HG02943 (cell line): ENCODE results near the gene TMEM198.
A peak's percentile ranks its signal among the peaks of the same experiment; 100 is the strongest.

Experiments
- ATAC-seq: cut with Tn5 transposase; IDR thresholded peaks from one replicate; pipeline ENCODE4 v1.9.1; 2021; ENCODE audit warnings: mild to moderate bottlenecking, low read depth, moderate library complexity; ENCODE audit not compliant: unreplicated experiment

The TMEM198 gene

DNA sequence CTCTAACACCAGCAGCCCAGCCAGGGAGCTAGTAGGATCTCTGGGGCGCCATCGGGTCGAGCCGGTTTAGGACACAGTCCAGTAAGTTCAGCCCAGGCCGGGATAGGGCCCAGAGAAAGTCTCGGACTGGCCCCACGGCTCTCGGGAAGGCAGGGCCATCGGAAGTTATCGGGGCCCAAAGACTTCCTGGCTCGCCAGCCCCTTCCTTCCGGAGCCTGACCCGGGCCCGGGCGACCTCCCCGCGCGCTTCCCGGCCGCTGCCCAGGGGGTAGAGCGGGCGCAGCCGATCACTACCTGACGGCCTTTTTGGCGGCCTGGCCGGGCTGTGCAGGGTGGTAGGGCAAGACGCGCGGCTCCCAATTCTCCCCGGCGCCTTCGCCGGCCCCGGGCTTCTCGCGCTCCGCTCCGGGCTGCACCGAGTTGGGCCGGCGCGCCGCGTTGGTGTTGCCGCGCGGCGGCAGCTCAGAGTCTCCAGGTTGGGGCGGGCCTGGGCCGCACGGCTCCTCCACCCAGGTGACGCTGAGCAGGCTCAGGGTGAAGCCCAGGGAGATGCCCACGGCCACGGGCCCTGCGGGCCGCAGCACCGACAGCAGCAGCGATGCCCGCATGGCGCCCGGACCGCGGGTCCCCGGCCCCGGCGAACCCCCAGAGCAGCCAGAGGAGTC is 765 bp upstream of the TMEM198 start:
- peak; percentile 40 for ATAC-seq

- ATAC-seq: no peak
These were observed 739 bp downstream of the TMEM198 start for GRCh38 chr2:219544567-219544966.

- ATAC-seq: no peak
These were observed 1.6 kb downstream of the TMEM198 start for GRCh38 chr2:219545295-219545942.

GRCh38 chr2:219545943-219546352 is 2.1 kb downstream of the TMEM198 start:
- no peak for ATAC-seq

DNA sequence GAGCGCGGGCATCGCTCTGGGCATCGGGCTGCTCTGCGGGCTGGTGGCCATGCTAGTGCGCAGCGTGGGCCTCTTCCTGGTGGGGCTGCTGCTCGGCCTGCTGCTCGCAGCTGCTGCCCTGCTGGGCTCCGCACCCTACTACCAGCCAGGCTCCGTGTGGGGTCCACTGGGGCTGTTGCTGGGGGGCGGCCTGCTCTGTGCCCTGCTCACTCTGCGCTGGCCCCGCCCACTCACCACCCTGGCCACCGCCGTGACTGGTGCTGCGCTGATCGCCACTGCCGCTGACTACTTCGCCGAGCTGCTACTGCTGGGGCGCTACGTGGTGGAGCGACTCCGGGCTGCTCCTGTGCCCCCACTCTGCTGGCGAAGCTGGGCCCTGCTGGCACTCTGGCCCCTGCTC is 3.8 kb downstream of the TMEM198 start:
- ATAC-seq: no peak

GRCh38 chr2:219548990-219549389 is 5.2 kb downstream of the TMEM198 start:
- ATAC-seq: no peak

DNA sequence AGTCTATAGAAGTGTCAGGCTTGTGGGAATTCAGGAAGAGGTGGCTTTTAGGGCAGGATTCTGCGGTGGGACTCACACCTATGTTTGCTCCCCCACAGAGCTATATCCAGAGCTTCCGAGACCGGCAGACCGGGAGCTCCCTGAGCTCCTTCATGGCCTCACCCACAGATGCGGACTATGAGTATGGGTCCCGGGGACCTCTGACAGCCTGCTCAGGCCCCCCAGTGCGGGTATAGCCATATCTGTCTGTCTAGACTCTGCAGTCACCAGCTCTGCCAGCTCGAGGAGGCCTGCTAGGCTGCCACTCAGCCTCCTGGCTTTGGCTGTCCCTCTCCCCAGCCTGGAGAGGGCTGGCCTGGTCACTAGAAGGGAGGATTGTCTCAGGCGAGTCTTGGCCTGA is 5.8 kb downstream of the TMEM198 start:
- no peak for ATAC-seq

GRCh38 chr2:219551441-219552381 is 7.9 kb downstream of the TMEM198 start:
- peak; percentile 16 for ATAC-seq

DNA sequence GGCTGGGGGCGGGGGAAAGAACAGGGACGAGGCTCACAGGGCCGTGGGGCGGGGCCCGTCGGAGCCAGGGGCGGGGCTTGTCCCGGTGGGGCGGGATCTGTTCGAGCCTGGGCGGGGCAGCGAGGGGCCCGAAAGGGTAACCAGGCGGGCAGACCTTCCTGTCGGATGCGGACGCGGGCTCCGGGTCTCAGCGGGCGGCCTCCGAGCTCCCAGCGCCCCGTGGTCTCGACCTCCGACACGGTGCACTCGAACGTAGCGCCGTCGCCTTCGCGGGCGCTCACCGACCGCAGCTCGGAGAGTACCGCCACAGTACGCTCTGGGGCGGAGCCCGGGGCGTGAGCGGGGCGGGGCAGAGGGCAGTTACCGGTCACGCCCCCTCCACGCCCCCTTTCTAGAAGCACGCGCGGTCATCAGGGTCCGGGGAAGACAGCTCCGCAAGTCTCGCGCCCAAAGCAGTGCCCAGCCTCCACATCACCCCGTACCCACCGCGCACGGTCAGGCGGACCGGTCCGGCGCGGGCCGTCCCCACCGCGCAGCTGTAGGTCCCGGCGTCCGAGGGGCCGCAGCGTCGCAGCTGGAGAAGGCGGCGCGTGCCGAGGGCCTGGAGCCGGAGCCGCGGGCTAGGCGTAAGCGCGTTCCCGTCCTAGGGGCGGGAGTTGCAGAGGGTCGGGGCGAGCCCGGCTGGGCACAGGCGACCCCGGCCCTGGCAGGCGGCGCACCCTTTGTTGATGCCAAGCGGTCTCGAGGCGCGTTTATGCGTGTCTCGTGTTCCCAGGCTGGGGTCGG is 8.7 kb downstream of the TMEM198 start:
- peak; percentile 91 for ATAC-seq

DNA sequence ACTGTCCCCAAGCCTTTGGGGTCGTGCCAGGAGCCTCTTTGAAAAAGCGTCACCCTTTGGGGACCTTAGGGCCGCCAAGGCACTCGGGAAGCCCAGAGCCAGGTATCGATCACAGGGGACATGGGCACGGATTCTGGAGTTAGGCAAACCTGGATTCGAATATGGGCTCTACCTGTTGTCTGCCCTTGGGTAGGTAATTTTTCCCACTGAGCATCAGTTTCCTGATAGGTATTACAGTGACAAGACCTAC is 9.3 kb downstream of the TMEM198 start:
- ATAC-seq: no peak

DNA sequence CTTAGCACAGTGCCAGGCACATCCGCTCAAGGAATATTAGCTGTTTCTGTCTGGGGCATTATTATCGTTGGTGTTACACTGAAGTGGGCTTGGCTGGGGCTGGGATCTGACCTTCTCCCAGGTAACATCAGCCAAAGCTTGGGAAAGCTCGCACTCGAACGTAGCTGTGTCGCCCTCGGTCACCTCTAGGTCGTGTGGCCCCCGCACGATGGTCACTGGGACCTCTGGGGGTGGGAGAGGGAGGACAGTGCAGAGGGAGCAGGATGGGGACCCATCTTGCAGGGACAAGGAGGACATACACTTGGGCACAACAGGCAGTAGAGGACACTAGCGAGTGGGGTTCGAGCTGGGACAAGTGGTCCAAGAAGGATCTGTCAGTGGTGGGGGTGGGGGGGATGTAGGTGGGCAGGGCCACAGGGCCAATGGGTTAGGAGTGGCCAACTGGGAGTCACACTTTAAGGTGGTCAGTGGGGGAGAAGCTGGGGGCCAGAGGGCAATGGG is 9.7 kb downstream of the TMEM198 start:
- ATAC-seq: no peak

- ATAC-seq: no peak
These were observed 10.5 kb downstream of the TMEM198 start for GRCh38 chr2:219554350-219554749.

DNA sequence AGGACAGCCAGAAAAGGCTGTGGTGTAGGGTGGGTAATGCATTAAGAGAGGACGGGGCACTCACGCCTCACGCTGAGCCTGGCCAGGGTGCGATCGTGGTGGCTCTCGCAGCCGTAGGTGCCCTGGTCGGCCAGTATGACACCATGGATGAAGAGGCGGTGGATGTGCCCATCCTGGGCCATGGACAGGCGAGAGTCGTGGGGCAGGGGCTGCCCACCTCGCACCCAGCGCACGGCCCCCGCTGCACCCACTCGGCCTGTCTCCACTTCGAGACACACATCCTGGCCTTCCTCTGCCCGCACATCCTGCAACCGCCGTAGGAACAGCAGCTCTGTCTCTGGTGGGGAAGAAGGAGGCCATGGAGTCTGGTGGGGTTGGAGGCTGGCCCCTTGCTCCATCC is 12.1 kb downstream of the TMEM198 start:
- no peak for ATAC-seq

DNA sequence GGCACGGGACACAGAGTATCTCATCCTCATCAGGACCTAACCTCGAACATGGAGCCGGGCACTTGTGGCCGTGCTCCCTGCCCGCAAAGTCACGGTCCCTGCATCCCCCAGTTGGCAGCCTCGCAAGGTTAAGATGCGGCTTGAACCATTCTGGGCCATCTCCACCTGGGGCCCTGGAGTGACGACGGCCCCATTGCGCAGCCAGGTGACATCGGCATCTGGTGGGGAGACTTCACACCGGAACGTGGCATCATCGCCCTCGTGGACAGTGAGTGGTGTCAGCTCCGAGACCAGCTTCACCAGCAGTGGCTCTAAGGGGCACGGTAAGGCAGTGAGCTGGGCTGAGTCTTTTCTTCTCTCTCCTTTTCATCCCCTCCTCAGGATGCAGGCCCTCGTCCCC is 12.6 kb downstream of the TMEM198 start:
- ATAC-seq: no peak

- no peak for ATAC-seq
These were observed 13.5 kb downstream of the TMEM198 start for GRCh38 chr2:219557320-219557719.

DNA sequence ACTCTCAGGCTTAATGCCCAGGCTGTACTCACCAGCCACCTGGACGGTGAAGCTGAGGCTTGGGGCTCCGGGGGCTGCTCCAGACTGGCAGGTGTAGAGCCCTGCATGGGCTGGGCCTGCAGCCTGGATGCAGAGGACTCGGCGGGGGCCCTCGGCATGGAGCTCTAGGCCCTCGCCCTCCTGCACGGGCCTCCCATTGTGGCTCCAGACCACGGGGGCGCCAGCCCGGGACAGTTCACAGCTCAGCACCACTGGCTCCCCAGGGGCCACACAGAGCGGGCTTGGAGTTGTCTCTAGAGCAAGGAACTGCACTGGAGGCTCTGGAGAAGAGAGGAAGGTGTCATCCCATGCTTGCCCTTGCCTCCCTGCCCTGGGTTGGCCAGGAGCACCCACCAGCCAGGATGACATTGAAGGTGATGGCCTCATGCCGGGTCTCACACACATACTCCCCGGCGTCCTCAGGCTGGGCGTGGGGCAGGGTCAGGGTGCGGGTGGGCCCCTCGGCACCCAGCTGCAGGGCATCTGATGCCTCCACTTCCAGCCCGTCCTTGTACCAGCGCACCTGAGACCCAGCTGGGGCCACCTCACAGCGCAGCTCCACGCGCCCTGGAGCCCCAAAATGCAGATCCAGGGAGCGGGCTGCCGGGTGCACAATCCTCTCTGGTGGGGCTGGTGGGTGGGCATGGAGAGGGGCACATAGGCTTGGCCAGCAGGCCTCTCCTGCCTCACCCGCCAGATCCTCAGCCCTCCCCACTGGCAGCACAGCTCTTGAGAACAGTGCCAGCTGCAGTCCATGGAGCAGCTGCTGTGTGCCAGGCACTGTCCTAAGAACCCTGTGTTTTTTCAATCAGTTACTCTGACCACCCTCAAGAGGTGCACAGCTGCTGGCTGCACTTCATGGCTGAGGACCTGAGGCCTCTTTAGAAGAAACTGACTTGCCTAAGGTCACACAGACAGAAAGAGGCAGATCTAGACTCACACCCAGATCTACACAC is 14.3 kb downstream of the TMEM198 start:
- no peak for ATAC-seq

GRCh38 chr2:219559156-219559915 is 15.5 kb downstream of the TMEM198 start:
- ATAC-seq: no peak

DNA sequence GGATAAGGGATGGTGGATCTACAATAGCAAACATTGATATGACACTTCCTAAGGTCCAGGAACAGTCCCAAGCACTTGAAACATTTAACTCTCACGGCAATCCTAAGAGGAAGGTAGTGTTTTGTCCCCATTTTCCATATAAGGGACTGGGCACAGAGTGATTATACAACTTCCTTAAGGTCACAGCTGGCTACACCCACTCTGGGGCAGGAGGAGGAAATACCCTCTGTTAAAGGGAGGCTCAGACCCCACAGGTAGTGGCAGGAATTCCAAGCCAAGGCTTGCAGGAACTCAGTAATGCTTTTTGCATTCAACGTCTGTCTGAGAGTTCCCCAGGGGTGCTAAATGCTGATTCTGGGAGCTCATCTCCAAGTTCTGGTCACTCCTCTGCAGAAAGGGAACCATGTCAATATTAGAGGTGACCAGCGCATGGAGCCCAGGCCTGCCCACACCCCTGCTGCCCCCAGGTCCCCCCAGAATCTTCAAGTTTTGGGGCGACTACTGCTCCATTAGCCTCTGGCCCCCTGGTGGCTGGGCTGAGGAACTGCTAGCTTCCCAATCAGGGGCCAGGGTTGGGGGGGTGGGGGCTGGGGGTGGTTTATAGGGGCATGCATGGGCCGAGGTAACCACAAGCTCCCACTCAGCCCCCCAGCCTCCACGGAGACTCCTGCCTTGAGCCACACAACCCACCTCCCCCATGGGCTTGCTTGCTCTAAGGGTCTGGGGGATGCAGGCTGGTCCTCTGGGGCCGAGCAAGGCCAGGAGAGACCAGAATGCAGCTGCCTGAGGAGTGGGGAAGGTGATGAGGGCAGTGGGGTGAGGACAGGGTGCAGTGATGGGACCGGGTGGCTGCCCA is 16.4 kb downstream of the TMEM198 start:
- ATAC-seq: no peak
